IMR-90 (cell line): Measurements from ENCODE around the gene COL18A1. TPM values are rescaled to one million over a fixed set of nuclear protein-coding genes. Genes with fewer than 3 reads are reported as not detected.

ENCODE experiments used
- ATAC-seq: fragments of 200-7000 bp; cut with Tn5 transposase; 2 replicates; pipeline ENCODE4 v1.9.1; 2020; ENCODE audit warnings: low read depth, mild to moderate bottlenecking, moderate library complexity
- BruUV-seq: library from RNA; stranded (reverse); fragments of 400-500 nt; replicated peaks from 2 replicates; lab custom pipeline; 2021; lab: Mats Ljungman, UMichigan
- CTCF ChIA-PET: fragments of 300-600 bp; formaldehyde crosslinking; extraction: SDS; loops from one replicate; lab custom pipeline; 2021; ENCODE audit warnings: antibody characterized with exemption; lab: Yijun Ruan, JAX
- POLR2A ChIA-PET: fragments of 300-600 bp; sonication (Branson Sonifier 250); formaldehyde crosslinking; loops from one replicate; lab custom pipeline; 2022; ENCODE audit warnings: antibody characterized with exemption; ENCODE audit not compliant: unreplicated experiment; lab: Charles Lee
- DNase-seq: peaks from one replicate; pipeline ENCODE4 v3.0.0; 2013
- H2AFZ ChIP-seq: replicated peaks from 2 replicates; pipeline ENCODE3; 2013; ENCODE audit warnings: low read length, mild to moderate bottlenecking; ENCODE audit not compliant: poor library complexity
- H2AK5ac ChIP-seq: 2 replicates; pipeline ENCODE4 v1.6.1; 2013; ENCODE audit warnings: low read depth, low read length, inconsistent platforms
- H2AK9ac ChIP-seq: replicated peaks from 2 replicates; pipeline ENCODE3; 2013; ENCODE audit warnings: mild to moderate bottlenecking, low read depth, low read length, moderate library complexity; ENCODE audit not compliant: poor library complexity
- H2BK120ac ChIP-seq: 2 replicates; pipeline ENCODE4 v1.6.1; 2013; ENCODE audit warnings: low read depth, low read length, inconsistent platforms
- H2BK15ac ChIP-seq: 3 replicates; pipeline ENCODE4 v1.6.1; 2013; ENCODE audit warnings: low read depth, low read length, inconsistent platforms
- H2BK20ac ChIP-seq: 2 replicates; pipeline ENCODE4 v1.6.1; 2013; ENCODE audit warnings: low read depth, mild to moderate bottlenecking, inconsistent platforms, low read length, moderate library complexity
- H2BK5ac ChIP-seq: 2 replicates; pipeline ENCODE4 v1.6.1; 2013; ENCODE audit warnings: mild to moderate bottlenecking, low read depth, low read length, inconsistent platforms; ENCODE audit not compliant: poor library complexity, severe bottlenecking
- H3K14ac ChIP-seq: replicated peaks from 2 replicates; pipeline ENCODE4 v1.6.1; 2013; ENCODE audit warnings: low read depth, low read length, inconsistent platforms
- H3K18ac ChIP-seq: 2 replicates; pipeline ENCODE4 v1.6.1; 2013; ENCODE audit warnings: low read depth, low read length, control low read depth
- H3K23ac ChIP-seq: 2 replicates; pipeline ENCODE4 v1.6.1; 2013; ENCODE audit warnings: low read depth, low read length, inconsistent platforms
- H3K27ac ChIP-seq: 2 replicates; pipeline ENCODE4 v1.5.1; 2013; ENCODE audit warnings: mild to moderate bottlenecking, control low read depth, low read length; ENCODE audit not compliant: insufficient read depth
- H3K27me3 ChIP-seq: 2 replicates; pipeline ENCODE4 v1.6.1; 2013; ENCODE audit warnings: low read length; ENCODE audit not compliant: control insufficient read depth, insufficient read depth
- H3K36me3 ChIP-seq: 2 replicates; pipeline ENCODE4 v1.6.1; 2013; ENCODE audit warnings: low read length, mixed read lengths; ENCODE audit not compliant: control insufficient read depth, insufficient read depth
- H3K4ac ChIP-seq: 2 replicates; pipeline ENCODE4 v1.6.1; 2013; ENCODE audit warnings: low read depth, low read length, inconsistent platforms
- H3K4me1 ChIP-seq: 2 replicates; pipeline ENCODE4 v1.6.1; 2013; ENCODE audit warnings: low read length, mixed read lengths; ENCODE audit not compliant: control insufficient read depth, insufficient read depth
- H3K4me2 ChIP-seq: 2 replicates; pipeline ENCODE4 v1.6.1; 2013; ENCODE audit warnings: low read depth, mild to moderate bottlenecking, control low read depth, low read length, moderate library complexity
- H3K4me3 ChIP-seq: 2 replicates; pipeline ENCODE4 v1.5.1; 2013; ENCODE audit warnings: low read depth, mild to moderate bottlenecking, control low read depth, low read length, moderate library complexity; ENCODE audit not compliant: insufficient read depth
- H3K56ac ChIP-seq: 2 replicates; pipeline ENCODE4 v1.6.1; 2013; ENCODE audit warnings: low read length, inconsistent platforms; ENCODE audit not compliant: insufficient read depth; ENCODE audit errors: extremely low read depth
- H3K79me1 ChIP-seq, 2 experiments: 2 replicates each; pipeline ENCODE4 v1.6.1; 2013; ENCODE audit warnings: low read length in 2 of 2, inconsistent platforms in 1 of 2, low read depth in 1 of 2
- H3K9ac ChIP-seq: 2 replicates; pipeline ENCODE4 v1.6.1; 2013; ENCODE audit warnings: low read depth, low read length, control low read depth
- H3K9me1 ChIP-seq: 2 replicates; pipeline ENCODE4 v1.6.1; 2013; ENCODE audit warnings: low read length, inconsistent platforms; ENCODE audit not compliant: insufficient read depth
- H3K9me3 ChIP-seq: 2 replicates; pipeline ENCODE4 v1.6.1; 2013; ENCODE audit warnings: low read length; ENCODE audit not compliant: control insufficient read depth, insufficient read depth
- H4K20me1 ChIP-seq: 2 replicates; pipeline ENCODE4 v1.6.1; 2013; ENCODE audit warnings: low read length, inconsistent platforms; ENCODE audit not compliant: insufficient read depth
- H4K5ac ChIP-seq: 2 replicates; pipeline ENCODE4 v1.6.1; 2013; ENCODE audit warnings: mild to moderate bottlenecking, low read depth, low read length, control low read depth
- H4K8ac ChIP-seq, 2 experiments: 2 replicates each; pipeline ENCODE4 v1.6.1; 2013; ENCODE audit warnings: low read depth in 2 of 2, low read length in 2 of 2, control low read depth in 1 of 2, inconsistent platforms in 1 of 2
- H4K91ac ChIP-seq: 2 replicates; pipeline ENCODE4 v1.6.1; 2013; ENCODE audit warnings: low read depth, low read length, inconsistent platforms; ENCODE audit not compliant: insufficient read depth
- BHLHE40 ChIP-seq: fragments of 150-350 bp; IDR thresholded peaks from 2 replicates; pipeline ENCODE4 v1.6.1; 2016; ENCODE audit warnings: mild to moderate bottlenecking, low read depth, low read length
- CEBPB ChIP-seq: IDR thresholded peaks from 2 replicates; pipeline ENCODE4 v1.6.1; 2012; ENCODE audit warnings: low read depth, low read length, improper control_type of control experiment
- CHD1 ChIP-seq: IDR thresholded peaks from 2 replicates; pipeline ENCODE4 v1.6.1; 2012; ENCODE audit warnings: low read depth, low read length, improper control_type of control experiment
- ELK1 ChIP-seq: fragments of 150-350 bp; IDR thresholded peaks from 2 replicates; pipeline ENCODE4 v1.6.1; 2016; ENCODE audit warnings: low read depth, mild to moderate bottlenecking, low read length, moderate library complexity, borderline replicate concordance
- FOS ChIP-seq: fragments of 150-350 bp; IDR thresholded peaks from 2 replicates; pipeline ENCODE4 v1.6.1; 2016; ENCODE audit warnings: low read depth, low read length
- MAFK ChIP-seq: IDR thresholded peaks from 2 replicates; pipeline ENCODE4 v1.6.1; 2012; ENCODE audit warnings: low read depth, low read length, improper control_type of control experiment
- MAZ ChIP-seq: IDR thresholded peaks from 2 replicates; pipeline ENCODE4 v1.6.1; 2012; ENCODE audit warnings: low read depth, mild to moderate bottlenecking, low read length, improper control_type of control experiment, moderate library complexity, borderline replicate concordance
- MXI1 ChIP-seq: IDR thresholded peaks from 2 replicates; pipeline ENCODE4 v1.6.1; 2012; ENCODE audit warnings: low read depth, mild to moderate bottlenecking, low read length, moderate library complexity, borderline replicate concordance
- NFE2L2 ChIP-seq: fragments of 150-350 bp; IDR thresholded peaks from 2 replicates; pipeline ENCODE4 v1.6.1; 2016; ENCODE audit warnings: low read depth, mild to moderate bottlenecking, low read length
- POLR2A ChIP-seq: IDR thresholded peaks from 2 replicates; pipeline ENCODE4 v1.6.1; 2012; ENCODE audit warnings: mild to moderate bottlenecking, low read depth, low read length
- RAD21 ChIP-seq: IDR thresholded peaks from 2 replicates; pipeline ENCODE4 v1.6.1; 2012; ENCODE audit warnings: low read length, improper control_type of control experiment
- RCOR1 ChIP-seq: IDR thresholded peaks from 2 replicates; pipeline ENCODE4 v1.6.1; 2012; ENCODE audit warnings: mild to moderate bottlenecking, low read length, improper control_type of control experiment; ENCODE audit not compliant: insufficient replicate concordance
- RFX5 ChIP-seq: IDR thresholded peaks from 2 replicates; pipeline ENCODE4 v1.8.0; 2012; ENCODE audit warnings: low read depth, mild to moderate bottlenecking, low read length, moderate library complexity
- SMC3 ChIP-seq: fragments of 150-350 bp; IDR thresholded peaks from 2 replicates; pipeline ENCODE4 v1.6.1; 2016; ENCODE audit warnings: low read depth, mild to moderate bottlenecking, antibody characterized with exemption, low read length, moderate library complexity
- WGBS, 2 experiments: methylation state at CpG; one replicate each; pipeline versions ENCODE4 v1.1.5 to v1.1.7; 2013; ENCODE audit warnings: missing lambda C conversion rate in 2 of 2; ENCODE audit not compliant: insufficient read length in 1 of 2; ENCODE audit errors: extremely low coverage in 2 of 2; 5-methylcytosine and 5-hydroxymethylcytosine counted together
- dilution Hi-C: fragments of 300-500 bp; cut with HindIII; formaldehyde crosslinking; loops from one replicate; pipeline ENCODE4 v1.14.3; 2018; ENCODE audit warnings: low sequenced_read_pairs; ENCODE audit not compliant: unreplicated experiment
- in situ Hi-C: fragments of 300-500 bp; cut with MboI; formaldehyde crosslinking; loops from 3 replicates; pipeline ENCODE4 v1.14.3; 2019; ENCODE audit warnings: low sequenced_read_pairs, inconsistent platforms, mixed read lengths
- intact Hi-C: fragments of 100-400 bp; cut with micrococcal nuclease; formaldehyde crosslinking; loops from 2 replicates; pipeline ENCODE4 v1.10.0; 2022
- polyA plus RNA-seq, 3 experiments: library from polyadenylated mRNA; depleted of rRNA; stranded (reverse); fragments of >200 nt; gene quantifications; 2 replicates each; pipeline ENCODE4 v1.2.3, GENCODE V29; 2012; ENCODE audit warnings: low replicate concordance in 1 of 3
- total RNA-seq: library from RNA; depleted of rRNA; stranded (reverse); fragments of >200 nt; gene quantifications from 2 replicates; pipeline ENCODE4 v1.2.3, GENCODE V29; 2012
- TF ChIP-seq, protein P1 (sequence below): fragments of 150-350 bp; IDR thresholded peaks from 2 replicates; pipeline ENCODE4 v1.6.1; 2017; ENCODE audit warnings: mild to moderate bottlenecking, antibody characterized with exemption, low read length, low read depth

Gene COL18A1
- total and polyA plus RNA-seq, 2 of the 4 experiments (the other 2 are of a cell fraction) = 4.3 to 46.7 TPM

GRCh38 chr21:45506836-45507522 lies 102.0 kb downstream of the COL18A1 start:
- Histone ChIP-seq H3K4me2 (no peak overlapping the region), H2BK5ac (no peak overlapping the region), H2AFZ (no peak overlapping the region), H3K9me3 (no peaks in the 10 kb centered on the region), H3K79me1 (no peaks in the 10 kb centered on the region), H3K14ac (no peak overlapping the region), H2AK5ac (no peak overlapping the region), H2BK15ac (no peak overlapping the region), H3K9me1 (peaks cover 7% of the 10 kb centered on the region; the same call in 1 of the 2 replicates), H4K8ac (no peak overlapping the region), H2BK120ac (no peak overlapping the region), H2BK20ac (no peak overlapping the region), H3K27me3 (no peaks in the 10 kb centered on the region), H3K9ac (no peak overlapping the region), H3K4me3 (no peak overlapping the region), H3K4me1 (no peaks in the 10 kb centered on the region), H3K27ac (no peak overlapping the region), H2AK9ac (no peak overlapping the region), H3K36me3 (peaks cover 48% of the 10 kb centered on the region), H3K56ac (no peak overlapping the region), H3K18ac (no peak overlapping the region), H3K4ac (no peak overlapping the region), H3K23ac (no peak overlapping the region), H4K5ac (no peak overlapping the region), H4K20me1 (no peaks in the 10 kb centered on the region; the same call in 1 of the 2 replicates), H4K91ac (no peak overlapping the region)
- TF ChIP-seq MAZ = no peak
- TF ChIP-seq CHD1 = no peak
- TF ChIP-seq CEBPB = no peak
- no peak for TF ChIP-seq BHLHE40
- TF ChIP-seq FOS = no peak
- TF ChIP-seq ELK1 = no peak
- TF ChIP-seq, protein P1, sequence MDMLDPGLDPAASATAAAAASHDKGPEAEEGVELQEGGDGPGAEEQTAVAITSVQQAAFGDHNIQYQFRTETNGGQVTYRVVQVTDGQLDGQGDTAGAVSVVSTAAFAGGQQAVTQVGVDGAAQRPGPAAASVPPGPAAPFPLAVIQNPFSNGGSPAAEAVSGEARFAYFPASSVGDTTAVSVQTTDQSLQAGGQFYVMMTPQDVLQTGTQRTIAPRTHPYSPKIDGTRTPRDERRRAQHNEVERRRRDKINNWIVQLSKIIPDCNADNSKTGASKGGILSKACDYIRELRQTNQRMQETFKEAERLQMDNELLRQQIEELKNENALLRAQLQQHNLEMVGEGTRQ = no peak
- TF ChIP-seq RAD21 = no peak
- TF ChIP-seq NFE2L2 = no peak
- no peak for TF ChIP-seq MXI1
- no peak for TF ChIP-seq RFX5
- no peak for TF ChIP-seq POLR2A
- no peak for TF ChIP-seq RCOR1
- no peak for TF ChIP-seq MAFK
- TF ChIP-seq SMC3 = no peak
- ChIA-PET CTCF (no interaction called here), POLR2A (no interaction called here)
- dilution Hi-C loops (no loop called here), in situ Hi-C loops (no loop called here), intact Hi-C loops (no loop called here)
- no TSS peak for BruUV-seq
- ATAC-seq (no peak), DNase-seq (no peak)
- WGBS, 2 experiments = 60% methylated on average over 2 of the region's 13 CpGs; no CpG with 5 or more reads in 1 of the 2 experiments
